Peyer's patch (tissue), 4 donors: Measurements from ENCODE around the gene TMEM52B.

Source experiments
- POLR2A ChIP-seq, 2 donors: fragments of 450-650 bp; IDR thresholded peaks; one replicate each; pipeline ENCODE4 v1.5.1; 2017; ENCODE audit warnings: antibody characterized with exemption in 2 of 2, mild to moderate bottlenecking in 2 of 2, moderate library complexity in 2 of 2
- TF ChIP-seq, protein P1 (sequence below), 6 experiments: fragments of 450-650 bp in 4 of 6; fragments of 200-600 bp in 2 of 6; sonication (generic) in 1 of 6; IDR thresholded peaks; one replicate each; pipeline ENCODE4 v1.5.1; 2017 to 2019; ENCODE audit warnings: antibody characterized with exemption in 6 of 6, mild to moderate bottlenecking in 3 of 6, moderate library complexity in 1 of 6

DNA sequence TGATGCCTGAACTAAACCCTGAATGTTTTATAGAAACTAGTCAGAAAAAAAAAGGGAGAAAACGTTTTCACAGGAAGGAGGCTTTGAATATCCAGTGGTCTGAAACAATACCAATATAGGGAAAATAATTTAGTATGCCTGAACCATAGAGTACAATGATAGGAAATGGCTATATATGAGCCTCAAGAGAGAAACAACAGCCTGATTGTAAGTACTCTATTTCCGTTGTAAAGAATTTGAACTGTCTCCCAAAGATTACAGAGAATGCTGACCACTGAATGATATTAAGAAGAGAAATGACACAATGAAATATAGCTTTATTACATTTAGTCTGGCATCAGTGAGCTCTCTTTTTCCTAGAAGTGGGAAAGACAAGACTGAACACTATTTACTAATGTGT lies 28.3 kb downstream of the TMEM52B start:
- TF ChIP-seq, protein P1, sequence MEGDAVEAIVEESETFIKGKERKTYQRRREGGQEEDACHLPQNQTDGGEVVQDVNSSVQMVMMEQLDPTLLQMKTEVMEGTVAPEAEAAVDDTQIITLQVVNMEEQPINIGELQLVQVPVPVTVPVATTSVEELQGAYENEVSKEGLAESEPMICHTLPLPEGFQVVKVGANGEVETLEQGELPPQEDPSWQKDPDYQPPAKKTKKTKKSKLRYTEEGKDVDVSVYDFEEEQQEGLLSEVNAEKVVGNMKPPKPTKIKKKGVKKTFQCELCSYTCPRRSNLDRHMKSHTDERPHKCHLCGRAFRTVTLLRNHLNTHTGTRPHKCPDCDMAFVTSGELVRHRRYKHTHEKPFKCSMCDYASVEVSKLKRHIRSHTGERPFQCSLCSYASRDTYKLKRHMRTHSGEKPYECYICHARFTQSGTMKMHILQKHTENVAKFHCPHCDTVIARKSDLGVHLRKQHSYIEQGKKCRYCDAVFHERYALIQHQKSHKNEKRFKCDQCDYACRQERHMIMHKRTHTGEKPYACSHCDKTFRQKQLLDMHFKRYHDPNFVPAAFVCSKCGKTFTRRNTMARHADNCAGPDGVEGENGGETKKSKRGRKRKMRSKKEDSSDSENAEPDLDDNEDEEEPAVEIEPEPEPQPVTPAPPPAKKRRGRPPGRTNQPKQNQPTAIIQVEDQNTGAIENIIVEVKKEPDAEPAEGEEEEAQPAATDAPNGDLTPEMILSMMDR (IDR thresholded peaks at IDR 0.05) = no peak
- TF ChIP-seq POLR2A (IDR thresholded peaks at IDR 0.05) = no peak
